ENCODE data around the gene NAMPT.
"Not testable (repeated sequence)": the region's sequence is repeated elsewhere in the genome, so short reads cannot be mapped to it uniquely, and the experiment has no call there.

NAMPT gene

DNA sequence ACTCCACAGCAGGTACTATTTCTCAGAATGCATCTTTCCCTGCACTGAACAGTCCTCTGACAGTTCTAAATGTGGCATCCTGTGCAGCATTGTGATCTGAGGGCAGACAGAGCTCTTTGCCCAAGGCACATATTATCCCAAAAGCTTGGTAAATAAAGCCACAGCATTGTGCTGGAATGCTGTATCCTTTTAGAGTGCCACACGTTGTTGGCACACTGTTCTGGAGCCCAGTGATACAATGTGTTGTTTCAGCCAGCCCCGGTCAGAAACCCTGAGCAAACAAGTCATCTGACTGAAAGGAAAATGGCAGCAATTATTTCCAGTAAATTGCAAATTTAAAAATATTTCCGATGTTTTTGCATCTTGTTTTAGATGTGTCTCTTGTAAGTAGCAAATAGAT lies 45.4 kb downstream of the NAMPT start:
- no peak for DNase-seq (ENCODE audit: low spot score in 2 of 2)
- peaks cover 8% of the 10 kb centered on the region for H3K9me3 Mint-ChIP-seq
- ATAC-seq: no peak
- H3K27ac Mint-ChIP-seq: no peak overlapping the region
- no peaks in the 10 kb centered on the region for H3K36me3 Mint-ChIP-seq
- H3K4me3 Mint-ChIP-seq: no peak overlapping the region
- H3K4me1 Mint-ChIP-seq: no peaks in the 10 kb centered on the region

- H3K9me3 Mint-ChIP-seq: peaks cover 3% of the 10 kb centered on the region
- H3K4me3 Mint-ChIP-seq: no peak overlapping the region
- no peak overlapping the region for H3K27ac Mint-ChIP-seq
- H3K4me1 Mint-ChIP-seq: no peaks in the 10 kb centered on the region
- ATAC-seq: no peak
- no peak for DNase-seq (ENCODE audit: low spot score in 2 of 2)
- no peaks in the 10 kb centered on the region for H3K36me3 Mint-ChIP-seq
Observed at GRCh38 chr7:106238830-106239229, 46.0 kb downstream of the NAMPT start.

- H3K36me3 Mint-ChIP-seq: no peaks in the 10 kb centered on the region
- H3K27ac Mint-ChIP-seq: no peak overlapping the region
- no peak for DNase-seq (ENCODE audit: low spot score in 2 of 2)
Observed at GRCh38 chr7:106236065-106236464, 48.7 kb downstream of the NAMPT start.

GRCh38 chr7:106234425-106234824 lies 50.4 kb downstream of the NAMPT start:
- H3K4me1 Mint-ChIP-seq: no peaks in the 10 kb centered on the region

More at GRCh38 chr7:106236065-106236464, 48.7 kb downstream of the NAMPT start:
- H3K4me3 Mint-ChIP-seq: no peak overlapping the region
- ATAC-seq: no peak
- no peaks in the 10 kb centered on the region for H3K4me1 Mint-ChIP-seq
- H3K9me3 Mint-ChIP-seq: no peaks in the 10 kb centered on the region

GRCh38 chr7:106231856-106232490 lies 52.8 kb downstream of the NAMPT start:
- no peaks in the 10 kb centered on the region for H3K4me1 Mint-ChIP-seq
- H3K27ac Mint-ChIP-seq: no peak overlapping the region
- no peaks in the 10 kb centered on the region for H3K9me3 Mint-ChIP-seq
- no peak overlapping the region for H3K4me3 Mint-ChIP-seq
- DNase-seq (ENCODE audit: low spot score in 2 of 2) (no peak), ATAC-seq (no peak)
- no peaks in the 10 kb centered on the region for H3K36me3 Mint-ChIP-seq

More at GRCh38 chr7:106234425-106234824, 50.4 kb downstream of the NAMPT start:
- Mint-ChIP-seq H3K27ac (no peak overlapping the region), H3K36me3 (no peaks in the 10 kb centered on the region), H3K4me3 (no peak overlapping the region), H3K9me3 (no peaks in the 10 kb centered on the region)
- DNase-seq (ENCODE audit: low spot score in 2 of 2) (no peak), ATAC-seq (no peak)

DNA sequence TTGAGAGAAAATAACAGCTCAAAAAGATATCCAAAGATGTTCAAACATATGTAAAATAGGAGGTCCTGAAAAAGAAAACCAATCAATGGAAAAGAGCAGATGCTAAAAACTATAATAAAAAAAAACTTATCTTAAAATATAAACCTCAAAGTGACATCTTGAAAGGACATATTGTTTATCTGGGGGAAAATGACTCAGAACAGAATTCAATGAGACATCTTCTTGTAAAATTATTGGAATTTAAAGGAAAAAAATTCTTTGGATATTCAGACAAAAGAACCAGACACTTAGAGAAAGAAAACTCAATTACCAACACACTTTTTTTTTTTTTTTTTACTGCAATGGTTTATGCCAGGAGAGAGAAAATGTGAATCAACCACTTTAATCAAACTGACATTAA lies 58.9 kb downstream of the NAMPT start:
- Mint-ChIP-seq H3K27ac (no peak overlapping the region), H3K36me3 (no peaks in the 10 kb centered on the region), H3K9me3 (no peaks in the 10 kb centered on the region), H3K4me1 (no peaks in the 10 kb centered on the region), H3K4me3 (no peak overlapping the region)
- DNase-seq (ENCODE audit: low spot score in 2 of 2): no peak
- no peak for ATAC-seq

DNA sequence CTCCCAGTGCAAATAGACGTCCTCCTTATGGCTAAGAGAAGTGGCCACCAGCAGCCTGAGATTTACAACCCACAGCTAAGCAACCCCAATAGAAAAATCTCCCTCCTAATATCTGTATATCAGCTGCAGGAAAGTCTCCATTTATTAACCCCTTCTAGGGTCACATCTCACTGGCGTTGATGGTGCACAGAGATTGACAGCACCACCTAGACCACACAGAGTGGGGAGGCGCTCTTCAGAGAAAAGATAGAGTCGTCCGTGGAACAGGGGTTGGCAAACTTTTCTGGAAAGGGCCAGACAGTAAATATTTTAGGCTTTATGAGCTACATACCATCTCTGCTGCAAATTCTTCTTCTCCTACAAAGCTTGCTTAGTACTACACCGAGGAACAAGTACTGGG lies 60.0 kb downstream of the NAMPT start:
- Mint-ChIP-seq H3K36me3 (no peaks in the 10 kb centered on the region), H3K9me3 (no peaks in the 10 kb centered on the region), H3K4me1 (no peaks in the 10 kb centered on the region), H3K27ac (no peak overlapping the region), H3K4me3 (no peak overlapping the region)
- DNase-seq (ENCODE audit: low spot score in 2 of 2): no peak
- no peak for ATAC-seq

DNA sequence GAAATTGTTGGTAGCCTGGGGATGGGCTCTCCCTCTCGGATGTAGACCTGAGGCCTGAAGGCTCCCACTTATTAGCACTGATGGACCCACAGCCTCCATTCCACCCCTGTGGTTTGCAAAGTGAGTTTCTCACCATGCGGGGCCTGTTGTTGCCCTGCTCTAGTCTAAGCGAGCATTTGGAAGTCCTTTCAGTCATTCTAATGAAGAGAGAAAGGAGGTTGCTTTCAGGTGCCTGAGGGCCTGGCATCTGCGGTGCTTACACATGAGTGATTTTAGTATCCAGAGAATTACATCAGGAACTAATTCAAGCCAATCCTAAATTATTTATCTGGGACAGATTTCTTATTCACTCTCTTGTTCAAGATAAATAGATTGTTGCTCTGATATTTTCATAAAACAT lies 61.6 kb downstream of the NAMPT start:
- no peak for ATAC-seq
- no peak overlapping the region for H3K4me3 Mint-ChIP-seq

GRCh38 chr7:106222545-106222944 lies 62.2 kb downstream of the NAMPT start:
- DNase-seq (ENCODE audit: low spot score in 2 of 2) (no peak), ATAC-seq (no peak)
- Mint-ChIP-seq H3K27ac (no peak overlapping the region), H3K9me3 (no peaks in the 10 kb centered on the region), H3K36me3 (no peaks in the 10 kb centered on the region), H3K4me3 (no peak overlapping the region), H3K4me1 (no peaks in the 10 kb centered on the region)

More for the DNA sequence above, 61.6 kb downstream of the NAMPT start:
- no peaks in the 10 kb centered on the region for H3K36me3 Mint-ChIP-seq
- no peaks in the 10 kb centered on the region for H3K4me1 Mint-ChIP-seq
- H3K27ac Mint-ChIP-seq: no peak overlapping the region
- no peaks in the 10 kb centered on the region for H3K9me3 Mint-ChIP-seq
- no peak for DNase-seq (ENCODE audit: low spot score in 2 of 2)

- ATAC-seq: no peak
- Mint-ChIP-seq H3K36me3 (no peaks in the 10 kb centered on the region), H3K27ac (no peak overlapping the region), H3K9me3 (no peaks in the 10 kb centered on the region), H3K4me3 (no peak overlapping the region), H3K4me1 (no peaks in the 10 kb centered on the region)
- no peak for DNase-seq (ENCODE audit: low spot score in 2 of 2)
Observed at GRCh38 chr7:106220307-106220706, 64.5 kb downstream of the NAMPT start.

- H3K36me3 Mint-ChIP-seq: no peaks in the 10 kb centered on the region
- H3K4me1 Mint-ChIP-seq: no peaks in the 10 kb centered on the region
- ATAC-seq: no peak
- no peak for DNase-seq (ENCODE audit: low spot score in 2 of 2)
- H3K27ac Mint-ChIP-seq: no peak overlapping the region
- no peaks in the 10 kb centered on the region for H3K9me3 Mint-ChIP-seq
- no peak overlapping the region for H3K4me3 Mint-ChIP-seq
Observed at GRCh38 chr7:106219170-106219569, 65.6 kb downstream of the NAMPT start.

GRCh38 chr7:106218546-106218945 lies 66.2 kb downstream of the NAMPT start:
- H3K4me1 Mint-ChIP-seq: no peaks in the 10 kb centered on the region
- no peak for ATAC-seq

GRCh38 chr7:106216923-106217542 lies 67.8 kb downstream of the NAMPT start:
- H3K4me3 Mint-ChIP-seq: no peak overlapping the region
- H3K27ac Mint-ChIP-seq: no peak overlapping the region
- no peaks in the 10 kb centered on the region for H3K4me1 Mint-ChIP-seq
- no peaks in the 10 kb centered on the region for H3K36me3 Mint-ChIP-seq
- DNase-seq (ENCODE audit: low spot score in 2 of 2) (no peak), ATAC-seq (no peak)
- H3K9me3 Mint-ChIP-seq: no peaks in the 10 kb centered on the region

More at GRCh38 chr7:106218546-106218945, 66.2 kb downstream of the NAMPT start:
- no peak overlapping the region for H3K27ac Mint-ChIP-seq
- DNase-seq (ENCODE audit: low spot score in 2 of 2): no peak
- H3K4me3 Mint-ChIP-seq: no peak overlapping the region
- H3K9me3 Mint-ChIP-seq: no peaks in the 10 kb centered on the region
- no peaks in the 10 kb centered on the region for H3K36me3 Mint-ChIP-seq

DNA sequence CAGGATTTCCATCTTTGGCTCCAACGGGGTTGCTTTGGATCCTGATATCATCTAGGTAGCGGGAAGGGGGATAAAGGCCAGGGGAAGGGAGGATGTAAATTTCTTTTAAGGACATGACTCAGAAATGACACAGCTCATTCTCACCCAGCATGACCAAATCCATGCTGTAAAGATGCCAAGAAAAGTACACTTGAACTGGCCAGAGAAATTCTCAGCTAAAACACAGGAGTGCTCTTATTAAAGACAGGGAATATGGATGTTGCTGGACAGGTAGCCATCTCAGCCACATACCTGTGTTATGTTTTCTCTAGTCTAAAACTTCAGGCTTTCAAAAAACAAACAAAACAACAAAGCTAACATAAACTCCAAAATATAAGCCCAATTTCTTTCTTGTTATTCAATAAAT lies 68.3 kb downstream of the NAMPT start:
- Mint-ChIP-seq H3K9me3 (no peaks in the 10 kb centered on the region), H3K4me3 (no peak overlapping the region), H3K27ac (no peak overlapping the region), H3K4me1 (no peaks in the 10 kb centered on the region), H3K36me3 (no peaks in the 10 kb centered on the region)
- no peak for ATAC-seq
- DNase-seq (ENCODE audit: low spot score in 2 of 2): no peak

- Mint-ChIP-seq H3K36me3 (no peaks in the 10 kb centered on the region), H3K4me1 (no peaks in the 10 kb centered on the region), H3K9me3 (no peaks in the 10 kb centered on the region), H3K4me3 (no peak overlapping the region), H3K27ac (no peak overlapping the region)
- DNase-seq (ENCODE audit: low spot score in 2 of 2): no peak
- ATAC-seq: no peak
Observed at GRCh38 chr7:106215868-106216516, 68.8 kb downstream of the NAMPT start.

- H3K4me1 Mint-ChIP-seq; H3K9me3 Mint-ChIP-seq; ATAC-seq; H3K36me3 Mint-ChIP-seq; H3K27ac Mint-ChIP-seq; DNase-seq (ENCODE audit: low spot score in 2 of 2); H3K4me3 Mint-ChIP-seq: not testable (repeated sequence)
Observed at GRCh38 chr7:106208944-106209343, 75.8 kb downstream of the NAMPT start.
